ENCODE measurements around the gene DLGAP4.
A peak's percentile ranks its signal among the peaks of the same experiment; 100 is the strongest.
"Not testable (repeated sequence)": the region's sequence is repeated elsewhere in the genome, so short reads cannot be mapped to it uniquely, and the experiment has no call there.

DLGAP4 gene

DNA sequence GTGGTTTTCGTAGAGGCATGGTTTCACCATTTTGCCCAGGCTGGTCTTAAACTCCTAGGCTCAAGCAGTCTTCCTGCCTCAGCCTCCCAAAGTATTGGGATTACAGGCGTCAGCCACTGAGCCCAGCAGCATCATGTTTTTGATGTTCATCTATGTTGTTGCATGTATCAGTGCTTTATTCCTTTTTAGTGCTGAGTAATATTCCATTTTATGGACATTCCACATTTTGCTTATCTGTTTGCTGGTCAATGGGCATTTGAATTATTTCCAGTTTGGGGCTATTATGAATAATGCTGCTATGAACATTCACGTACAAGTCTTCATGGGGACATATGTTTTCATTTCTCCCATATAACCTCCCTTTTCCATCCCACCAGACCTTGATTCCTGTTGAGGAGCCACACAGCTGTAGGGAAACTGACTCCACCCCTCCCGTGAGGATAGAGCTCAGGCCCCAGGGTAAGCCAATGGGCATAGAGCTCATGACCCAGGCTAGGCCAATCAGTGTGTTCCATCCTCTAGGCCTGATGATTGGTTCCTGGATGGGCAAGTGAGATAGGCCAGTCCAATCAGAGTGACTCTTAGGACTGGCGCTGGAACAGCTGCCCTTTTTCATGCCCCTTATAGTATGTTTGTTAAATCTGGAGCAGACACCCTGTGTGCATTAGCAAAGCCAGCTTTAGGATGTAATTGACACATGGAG lies 49.5 kb downstream of the DLGAP4 start:
- DNase-seq: no peak

DNA sequence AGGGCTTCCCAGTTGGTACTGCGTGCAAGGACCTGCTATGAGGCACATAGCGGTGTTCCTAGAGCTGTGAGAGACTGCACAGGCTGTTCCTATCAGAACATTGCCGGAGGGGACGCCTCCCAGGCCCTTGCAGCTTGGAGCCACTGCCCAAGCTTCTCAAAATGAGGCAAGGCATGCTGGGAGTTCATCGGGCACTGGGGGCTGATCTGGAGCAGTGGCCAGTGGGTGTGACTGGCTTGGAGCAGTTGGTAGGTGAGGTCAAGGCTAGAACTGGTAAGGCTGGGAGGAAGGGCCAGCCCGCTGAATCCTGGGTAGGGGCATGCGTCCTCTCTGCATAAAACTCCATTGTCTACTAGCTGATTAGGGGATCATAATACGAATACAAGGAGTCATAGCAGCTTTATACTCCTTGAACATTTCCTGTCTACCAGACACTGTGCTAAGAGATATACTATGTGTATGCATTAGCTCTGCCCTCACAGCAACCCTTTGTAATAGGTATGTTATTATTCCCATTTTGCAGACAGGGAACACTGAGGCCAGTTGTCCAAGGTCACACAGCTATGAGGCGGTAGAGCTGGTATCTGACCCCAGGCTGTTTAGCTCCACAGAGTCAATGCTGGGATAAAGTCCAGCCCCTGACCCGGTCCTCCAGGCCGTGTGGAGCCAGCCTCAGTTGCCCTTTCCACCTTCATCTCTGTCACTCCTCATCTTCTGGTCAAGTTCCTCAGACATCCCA lies 53.7 kb downstream of the DLGAP4 start:
- no peak for DNase-seq

DNA sequence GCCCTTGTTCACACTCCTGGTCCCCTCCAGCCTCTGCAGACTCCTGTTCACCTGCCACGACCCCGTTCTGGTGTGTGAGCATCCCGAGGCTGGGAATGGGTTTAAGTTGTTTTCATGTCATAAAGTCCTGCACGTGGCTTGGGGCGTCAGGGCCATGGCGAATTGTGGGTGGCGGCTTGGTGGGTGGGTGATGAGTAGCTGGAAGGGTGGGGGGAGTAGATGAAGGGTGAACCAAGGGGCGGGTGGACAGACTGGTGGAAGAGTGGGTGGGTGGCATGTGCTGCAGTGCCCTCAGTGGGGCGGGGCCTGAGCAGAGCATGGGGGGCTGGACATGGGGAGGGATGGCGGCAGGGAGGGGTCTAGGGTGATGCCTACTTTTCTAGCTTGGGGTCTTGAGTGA lies 54.3 kb downstream of the DLGAP4 start:
- DNase-seq: no peak

DNA sequence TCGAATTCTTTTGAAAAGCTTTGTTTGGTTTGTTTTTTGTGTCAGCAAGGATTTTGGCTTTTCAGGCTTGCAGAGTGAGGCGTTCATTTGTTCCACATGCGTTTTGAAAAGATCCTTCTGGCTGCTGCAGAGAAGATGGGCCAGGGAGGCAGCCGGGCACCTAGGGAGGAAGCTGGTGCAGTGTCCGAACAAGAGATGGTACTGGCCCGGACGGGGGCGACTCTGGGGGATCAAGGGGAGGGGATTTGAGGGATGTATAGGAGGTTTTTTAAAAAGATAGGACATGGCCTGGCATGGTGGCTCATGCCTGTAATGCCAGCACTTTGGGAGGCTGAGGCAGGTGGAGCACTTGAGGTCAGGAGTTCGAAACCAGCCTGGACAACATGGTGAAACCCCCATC lies 55.3 kb downstream of the DLGAP4 start:
- DNase-seq: no peak

DNA sequence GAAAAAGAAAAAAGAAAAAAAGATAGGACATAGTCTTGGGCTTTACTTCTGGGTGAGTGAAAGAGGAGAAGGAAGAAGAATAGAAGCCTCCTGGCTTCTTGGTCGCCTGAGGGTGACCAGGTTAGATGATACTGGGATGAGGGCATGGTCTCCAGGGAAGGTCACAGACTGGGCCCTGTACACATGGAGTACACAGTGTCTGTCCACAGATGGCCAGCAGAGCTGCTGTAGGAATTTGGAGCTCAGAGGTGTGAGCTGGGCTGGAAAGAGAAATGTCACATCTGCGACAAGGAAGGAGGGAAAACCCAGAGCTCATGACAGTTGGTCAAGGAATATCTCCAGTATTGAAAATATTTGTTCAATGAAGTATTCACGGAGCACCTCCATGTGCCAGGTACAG lies 56.1 kb downstream of the DLGAP4 start:
- DNase-seq: no peak

DNA sequence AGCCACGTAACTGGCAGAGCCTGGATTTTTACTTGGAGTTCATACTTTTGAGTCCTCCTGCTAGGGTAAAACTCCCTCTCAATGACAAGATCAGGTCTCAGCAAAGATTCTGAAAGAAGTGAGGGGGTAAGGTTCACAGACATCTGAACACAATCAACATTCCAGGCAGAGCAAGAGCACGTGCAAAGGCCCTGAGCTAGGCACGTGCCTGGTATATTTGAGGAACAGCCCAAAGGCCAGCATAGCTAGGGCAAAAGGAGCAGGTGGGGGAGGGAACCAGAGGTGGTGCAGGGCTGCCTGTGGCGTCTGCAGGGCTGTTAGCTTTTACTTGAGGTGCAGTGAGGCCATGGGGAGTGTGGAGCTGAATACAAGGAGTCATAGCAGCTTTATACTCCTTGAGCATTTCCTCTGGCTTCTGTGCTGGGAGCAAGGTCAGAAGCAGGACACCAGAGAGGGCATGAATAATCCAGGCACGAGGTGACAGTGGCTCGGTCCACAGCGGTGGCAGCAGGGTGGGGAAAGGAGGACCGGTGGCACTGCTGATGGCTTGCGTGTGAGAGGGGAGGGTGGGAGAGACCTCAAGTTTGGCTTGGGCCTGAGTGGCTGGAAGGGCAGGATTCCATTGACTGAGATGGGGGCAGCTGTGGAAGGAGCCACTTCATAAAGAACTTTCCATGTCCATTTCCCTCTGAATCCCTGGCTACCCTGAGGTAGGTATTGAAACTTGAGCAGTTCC lies 57.0 kb downstream of the DLGAP4 start:
- DNase-seq: no peak

DNA sequence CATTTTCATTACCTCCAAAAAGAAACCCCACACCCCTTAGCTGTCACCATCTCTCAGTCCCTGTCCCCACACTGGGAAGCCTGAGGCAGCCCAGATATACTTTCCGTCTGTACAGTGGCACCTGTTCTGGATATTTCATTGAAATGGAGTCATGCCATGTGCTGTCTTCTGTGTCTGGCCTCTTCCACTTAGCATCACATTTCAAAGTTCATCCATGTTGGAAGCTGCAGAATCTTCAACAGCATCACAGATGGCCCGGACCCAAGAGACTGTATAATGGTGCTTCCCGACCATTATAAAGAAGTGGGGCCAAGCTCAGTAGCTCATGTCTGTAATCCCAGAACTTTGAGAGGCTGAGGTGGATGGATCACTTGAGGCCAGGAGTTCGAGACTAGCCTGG lies 58.4 kb downstream of the DLGAP4 start:
- DNase-seq: no peak

DNA sequence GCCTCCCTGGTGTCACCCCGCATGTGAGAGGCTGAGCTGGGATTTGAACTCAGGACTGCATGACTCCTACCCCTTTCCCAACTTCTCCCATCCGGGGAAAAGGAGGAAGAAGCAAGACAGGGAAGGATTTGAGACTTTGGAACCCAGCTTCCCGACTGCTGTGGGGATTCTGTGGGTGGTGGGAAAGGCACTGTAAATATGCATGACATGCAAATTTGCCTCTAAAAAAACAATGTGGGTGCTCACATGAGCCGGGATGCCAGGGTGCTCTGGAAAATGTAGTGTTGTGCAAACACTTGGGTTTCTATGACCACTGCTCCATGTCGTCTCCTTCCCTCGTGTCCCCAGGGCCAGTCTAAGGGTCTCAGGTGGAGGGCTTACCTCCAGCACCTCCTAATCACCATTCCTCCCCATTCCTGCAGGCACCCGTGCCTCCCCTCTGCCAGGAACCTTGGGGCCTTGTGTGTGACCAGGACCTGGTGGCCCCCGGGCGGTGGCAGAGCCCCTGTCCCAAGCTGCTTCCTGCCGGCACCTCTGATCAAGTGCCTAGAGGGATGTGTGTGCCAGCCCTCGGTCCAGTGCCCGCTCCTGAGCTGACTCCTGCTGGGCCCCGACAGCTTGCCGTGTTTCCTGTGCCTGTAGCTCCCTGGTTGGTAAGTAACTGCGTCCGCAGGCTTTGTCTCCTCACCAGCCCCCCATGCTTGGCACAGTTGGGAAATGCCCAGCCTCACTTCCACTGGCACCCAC lies 60.7 kb downstream of the DLGAP4 start:
- DNase-seq: no peak

DNA sequence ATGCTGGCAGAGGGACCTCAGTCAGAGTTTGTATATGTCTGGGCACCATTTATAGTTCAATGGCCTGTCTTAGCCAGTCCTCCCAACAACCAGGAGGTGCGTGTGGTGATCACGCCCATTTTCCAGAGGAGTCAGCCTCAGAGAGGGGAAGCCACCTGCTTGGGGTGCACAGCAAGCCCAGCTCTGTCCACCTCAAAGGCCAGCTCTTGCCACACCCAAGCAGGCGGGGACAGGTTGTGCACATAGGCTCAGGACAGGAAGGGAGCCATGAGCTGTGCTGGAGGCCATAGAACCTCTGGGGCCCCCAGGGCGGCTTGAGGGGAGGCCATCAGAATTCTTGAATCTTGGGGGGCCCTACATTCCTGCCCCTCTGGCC lies 61.2 kb downstream of the DLGAP4 start:
- no peak for DNase-seq

DNA sequence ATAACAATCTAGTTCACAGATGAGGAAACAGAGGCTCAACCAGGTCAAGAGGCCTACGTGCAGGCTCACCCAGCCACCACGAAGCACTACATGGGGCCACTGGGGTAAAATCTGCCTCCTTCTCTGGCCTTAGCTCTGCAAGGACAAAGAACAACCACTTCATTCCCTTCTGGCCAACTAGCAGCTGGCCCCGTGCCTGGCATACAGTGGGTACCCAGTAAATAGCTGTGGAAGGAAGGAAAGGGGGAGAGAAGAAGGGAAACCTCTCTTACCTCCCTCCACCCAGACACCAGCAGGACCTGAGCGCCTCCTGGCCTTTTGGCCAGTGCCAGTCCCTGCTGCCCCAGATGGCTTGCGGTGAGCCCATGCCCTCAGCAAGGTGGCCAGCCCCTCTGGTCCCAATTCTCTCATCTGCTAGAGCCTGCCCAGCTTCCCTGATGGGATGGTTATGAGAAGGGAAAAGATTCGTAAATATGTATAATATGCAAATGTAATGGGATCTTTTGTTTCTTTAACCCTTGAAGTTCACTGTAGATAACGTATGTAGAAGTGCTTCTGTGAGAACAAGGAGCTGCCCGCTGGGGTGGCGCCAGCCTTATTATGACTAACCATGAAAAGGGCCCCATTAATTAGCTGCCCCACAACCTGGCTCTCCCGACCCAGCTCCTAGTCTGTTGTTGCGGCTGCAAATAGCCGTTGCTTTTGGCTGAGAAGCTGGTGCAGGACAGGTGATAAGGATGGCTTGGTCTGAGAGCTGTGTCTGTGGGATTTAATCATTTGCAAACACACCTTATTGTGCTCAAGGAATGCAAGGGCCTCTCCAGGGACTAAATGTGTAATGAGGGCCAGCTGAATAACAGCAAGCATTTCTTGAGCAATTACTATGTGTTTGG lies 62.0 kb downstream of the DLGAP4 start:
- DNase-seq: no peak

DNA sequence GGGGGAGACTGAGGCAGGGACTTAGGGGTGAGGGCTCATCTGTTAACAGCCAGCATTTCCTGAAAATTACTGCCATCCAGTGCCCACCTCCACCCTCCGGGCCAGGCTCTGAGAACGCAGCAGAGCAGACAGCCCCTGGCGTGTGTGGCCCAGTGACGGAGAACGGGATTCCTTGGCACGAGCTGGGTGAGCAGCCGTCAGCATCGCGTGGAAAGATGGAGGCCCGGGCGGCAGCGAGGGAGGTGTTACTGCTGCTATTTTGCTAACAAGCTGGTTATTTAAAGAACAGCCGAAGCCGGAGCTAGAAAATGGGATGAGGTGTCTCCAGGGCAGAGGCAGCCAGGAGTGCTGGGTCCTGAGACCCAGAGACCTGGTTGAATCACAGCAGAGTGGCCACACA lies 62.7 kb downstream of the DLGAP4 start:
- DNase-seq: no peak

DNA sequence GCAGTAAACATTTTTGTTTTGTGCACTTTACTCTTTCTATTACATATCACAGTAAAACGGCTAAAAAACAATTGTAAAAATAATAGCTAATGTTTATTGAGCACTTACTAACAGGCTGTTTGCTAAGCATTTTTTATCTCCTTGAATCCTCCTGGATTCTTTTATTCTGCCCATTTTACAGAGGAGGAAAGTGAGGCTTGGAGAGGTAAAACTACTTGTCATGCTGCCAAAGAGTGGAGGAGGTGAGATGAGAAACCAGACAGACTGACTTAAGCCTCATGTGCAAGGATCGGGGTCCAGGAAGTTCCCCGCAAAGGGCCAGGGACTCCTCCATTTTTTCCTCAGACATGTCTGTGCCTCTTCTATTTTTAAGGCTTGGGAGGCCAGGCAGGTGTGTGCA lies 63.6 kb downstream of the DLGAP4 start:
- no peak for DNase-seq

DNA sequence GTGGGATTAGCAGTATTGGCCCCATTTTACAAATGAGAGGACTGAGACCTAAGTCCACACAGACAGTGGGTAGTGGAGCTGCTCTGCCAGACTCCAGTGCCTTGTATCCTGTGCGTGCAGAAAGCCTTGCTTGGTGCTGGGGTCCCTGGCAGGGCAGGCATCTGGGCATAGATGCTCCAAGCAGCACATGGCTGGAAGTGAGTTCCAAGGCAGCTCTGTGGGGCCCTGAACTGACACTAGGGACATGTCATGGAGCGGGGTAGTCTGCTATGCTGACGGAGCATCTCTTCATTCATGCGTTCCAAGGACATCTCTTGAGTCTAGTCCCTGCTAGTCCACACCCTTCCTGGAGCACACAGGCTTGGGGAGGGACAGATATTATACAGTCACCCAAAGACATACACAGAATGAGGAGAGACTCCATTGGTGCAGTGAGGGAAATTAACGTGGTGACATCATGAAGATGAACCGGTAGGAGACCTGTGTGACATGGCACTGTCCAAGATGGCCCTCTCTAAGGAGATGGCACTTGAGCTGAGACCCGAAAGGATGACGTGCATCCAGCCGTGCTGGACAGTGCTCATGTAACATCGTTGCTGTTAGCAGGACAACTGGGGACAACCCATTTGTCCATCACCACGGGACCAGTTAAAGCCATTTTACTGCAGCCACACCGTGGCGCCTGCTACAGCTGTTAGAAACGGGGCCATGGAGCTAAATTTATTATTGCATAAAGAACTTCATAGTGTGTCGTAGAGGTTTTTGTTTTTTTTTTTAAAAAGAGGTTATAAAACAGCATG lies 65.1 kb downstream of the DLGAP4 start:
- DNase-seq: no peak

DNA sequence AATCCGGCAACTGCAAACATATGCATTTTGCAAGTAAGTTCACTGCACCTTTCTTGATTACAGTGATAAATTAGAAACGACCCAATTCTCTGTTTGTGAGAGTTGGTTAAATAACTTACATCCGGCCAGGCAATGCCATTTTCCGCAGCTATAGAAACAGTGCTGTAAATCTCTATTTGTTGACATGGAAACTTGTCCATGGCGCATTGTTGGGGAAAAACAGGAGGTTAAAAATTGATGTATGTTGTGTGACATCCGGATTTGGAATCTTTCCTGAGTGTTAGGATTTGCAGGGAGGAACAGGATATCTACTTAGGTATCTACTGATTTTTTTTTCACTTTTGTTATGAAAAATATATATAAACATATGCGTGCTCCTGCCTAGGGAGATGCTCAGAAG lies 66.5 kb downstream of the DLGAP4 start:
- no peak for DNase-seq

DNA sequence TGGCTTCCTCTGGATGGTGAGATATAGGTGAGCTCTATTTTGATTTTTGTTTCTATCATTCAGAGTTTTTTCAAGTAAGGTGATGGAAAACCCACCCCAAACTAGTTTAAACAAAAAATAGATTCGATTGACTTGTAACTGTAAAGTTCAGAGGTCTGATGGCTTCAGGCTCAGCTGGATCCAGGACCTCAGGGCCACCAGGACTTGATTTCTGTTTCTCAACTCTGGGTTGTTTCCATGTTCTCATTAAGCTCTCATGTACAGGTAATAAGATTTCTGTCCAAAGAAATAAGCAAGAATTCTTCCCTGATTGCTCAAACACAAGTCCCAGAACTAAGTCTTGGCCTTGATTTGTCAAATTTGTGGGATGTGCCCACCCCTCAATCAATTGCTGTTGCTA lies 67.0 kb downstream of the DLGAP4 start:
- DNase-seq: no peak

DNA sequence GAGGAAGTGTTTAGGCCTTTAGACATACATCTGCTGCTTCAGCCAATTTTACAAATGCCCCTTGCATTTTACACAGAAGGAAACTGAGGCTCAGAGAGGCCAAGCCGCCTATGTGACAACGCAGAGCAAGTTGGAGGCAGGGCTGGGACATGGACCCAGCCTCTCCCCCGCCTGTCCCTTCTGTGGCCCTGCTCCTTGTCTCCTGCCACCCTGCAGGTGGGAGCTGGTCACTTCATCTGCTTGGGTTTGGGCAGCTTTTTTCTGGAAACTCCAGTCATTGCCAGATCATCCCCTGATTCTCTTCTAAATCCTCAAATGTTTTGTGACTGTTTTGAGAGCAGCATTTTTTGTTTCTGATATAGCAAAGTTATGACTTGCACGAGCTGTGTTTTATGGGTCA lies 68.9 kb downstream of the DLGAP4 start:
- no peak for DNase-seq

DNA sequence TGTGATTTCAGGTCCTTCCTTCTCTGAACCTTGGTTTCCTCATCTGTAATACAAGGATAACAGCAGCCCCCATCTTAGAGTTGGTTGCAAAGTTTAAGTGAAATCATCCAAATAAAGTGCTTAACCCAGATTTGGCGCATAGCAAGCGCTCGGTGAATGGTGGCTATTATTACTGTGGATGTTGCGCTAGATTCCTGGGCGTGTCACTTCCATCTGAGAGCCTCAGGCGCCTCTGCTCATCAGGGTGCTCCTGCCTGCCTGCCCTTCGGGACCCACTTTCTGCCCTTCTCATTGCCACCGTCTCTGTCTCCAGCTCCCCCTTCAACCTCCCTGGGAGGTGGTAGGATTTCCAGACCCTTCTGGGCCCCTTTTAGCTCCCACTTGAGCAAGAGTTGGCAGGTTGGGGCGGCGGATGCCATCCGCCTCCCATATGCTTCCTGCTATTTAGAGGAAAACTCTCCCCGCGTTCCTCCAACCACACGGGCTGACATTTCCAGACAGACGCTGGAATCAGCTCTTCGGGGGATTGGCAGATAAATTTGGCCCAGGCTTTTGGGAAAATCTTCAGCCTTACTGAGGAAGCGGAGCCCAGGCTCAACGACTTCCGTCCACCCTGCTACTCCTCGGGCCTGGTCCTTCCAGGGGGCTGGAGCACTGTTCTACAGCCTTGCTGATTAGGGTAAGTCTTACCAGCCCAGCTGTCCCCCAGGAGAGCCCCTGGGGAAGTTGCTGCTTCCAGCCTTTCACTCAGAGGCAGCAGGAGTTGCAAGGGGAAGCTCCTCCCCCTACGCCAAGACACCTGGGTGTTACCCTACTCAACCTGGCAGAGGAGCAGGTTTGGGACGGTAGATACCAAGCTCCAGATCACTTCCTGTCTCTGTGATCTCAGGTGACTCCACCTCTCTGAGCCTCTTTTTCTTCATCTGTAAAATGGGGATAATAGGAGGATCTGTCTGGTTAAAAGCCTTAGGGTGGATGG lies 71.5 kb downstream of the DLGAP4 start:
- no peak for DNase-seq

DNA sequence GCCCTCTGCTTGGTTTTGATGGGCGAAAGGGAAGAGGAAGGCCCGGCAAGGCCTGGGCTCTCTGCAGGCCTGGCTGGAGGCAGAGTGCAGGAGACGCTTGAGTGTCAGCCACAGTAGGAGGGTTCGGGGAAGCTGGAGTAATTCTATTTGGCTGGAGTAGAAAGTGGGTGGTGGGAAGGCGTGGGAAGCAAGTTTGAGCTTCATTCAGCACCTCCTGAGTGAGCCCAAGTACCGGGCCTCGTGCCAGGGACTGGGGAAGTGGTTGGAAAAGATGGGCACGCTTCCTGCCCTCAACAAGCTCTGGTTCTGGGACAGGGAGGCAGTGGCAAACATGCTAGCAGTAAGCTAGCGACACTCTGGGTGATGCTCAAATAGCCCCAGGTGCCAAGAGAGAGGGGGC lies 72.5 kb downstream of the DLGAP4 start:
- no peak for DNase-seq

DNA sequence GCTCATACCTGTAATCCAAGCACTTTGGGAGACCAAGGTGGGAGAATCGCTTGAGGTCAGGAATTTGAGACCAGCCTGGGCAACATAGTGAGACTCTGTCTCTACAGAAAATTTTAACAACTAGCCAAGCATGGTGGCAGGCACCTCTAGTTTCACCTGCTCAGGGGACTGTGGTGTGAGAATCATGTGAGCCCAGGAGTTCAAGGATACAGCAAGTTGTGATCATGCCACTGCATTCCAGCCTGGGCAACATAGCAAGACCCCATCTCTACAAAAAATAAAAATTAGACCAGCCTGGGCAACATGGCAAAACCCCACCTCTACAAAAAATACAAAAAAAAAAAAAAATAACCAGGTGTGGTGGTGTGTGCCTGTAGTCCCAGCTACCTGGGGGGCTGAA lies 73.8 kb downstream of the DLGAP4 start:
- DNase-seq: not testable (repeated sequence)

DNA sequence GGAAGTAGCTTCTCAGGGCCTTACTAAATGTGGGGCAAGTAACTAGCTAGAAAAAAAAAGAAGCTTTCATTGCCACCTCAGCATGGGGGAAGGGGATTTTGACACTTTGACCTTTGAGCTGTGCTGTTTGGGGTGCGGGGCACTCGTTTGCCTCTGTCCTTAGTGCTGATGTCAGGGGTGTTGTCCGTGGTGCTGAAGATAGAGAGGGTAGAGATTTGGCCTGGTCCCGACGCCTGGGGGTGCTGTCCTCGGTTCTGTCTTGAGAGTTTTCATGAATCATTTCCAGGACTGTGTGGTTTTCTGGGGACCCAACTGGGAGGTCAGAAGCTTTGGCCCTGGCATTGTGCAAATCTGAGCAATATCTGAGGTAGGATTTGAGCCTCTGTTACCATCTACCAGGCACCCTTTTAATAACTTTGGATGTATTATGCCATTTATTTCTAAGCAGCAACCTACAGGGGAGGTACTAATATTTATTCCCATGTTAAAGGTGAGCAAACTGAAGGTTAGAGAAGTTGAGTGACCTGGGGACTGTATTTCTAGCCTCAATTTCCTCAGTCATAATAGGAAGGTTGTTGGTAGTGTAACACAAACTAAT lies 78.0 kb downstream of the DLGAP4 start:
- DNase-seq: peak; percentile 39

Measured in stimulated activated CD4-positive, alpha-beta T cell treated with anti-CD3 and anti-CD28 coated beads, Interleukin-1b, Interleukin-23, amount 100 ng/mL, for 48 hours (primary cell).